ENCODE results near the gene NCKAP5L. TPM values are rescaled to one million over a fixed set of nuclear protein-coding genes. Genes with fewer than 3 reads are reported as not detected.

NCKAP5L gene
- total RNA-seq, 1 donor from 2014 or later, result 44.4 TPM

DNA sequence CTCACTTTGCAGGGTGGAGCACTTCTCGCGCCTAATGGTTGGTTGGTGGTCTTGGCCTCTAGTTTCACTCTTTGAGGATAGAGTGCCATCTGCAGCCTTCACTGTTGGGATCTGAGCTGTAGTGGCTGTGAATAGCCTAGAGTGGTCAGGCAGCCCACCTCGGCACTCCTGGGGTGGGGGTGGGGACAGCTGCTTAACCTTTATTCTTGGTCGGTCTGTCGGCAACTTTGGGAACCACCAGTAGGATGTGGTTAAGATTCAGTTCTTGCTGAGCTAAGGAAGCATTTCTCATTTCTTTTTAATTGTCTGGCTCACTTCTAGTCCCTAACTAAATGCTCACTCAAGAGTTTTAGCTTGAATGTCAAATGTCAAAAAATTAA lies 65.8 kb downstream of the NCKAP5L start:
- no peaks in the 10 kb centered on the region for H3K27me3 Mint-ChIP-seq (ENCODE audit: low read depth)
- peak overlapping the region; percentile 21 for H3K27ac Mint-ChIP-seq
- no peak overlapping the region for H3K4me3 Mint-ChIP-seq
- no peaks in the 10 kb centered on the region for H3K9me3 Mint-ChIP-seq
- no peaks in the 10 kb centered on the region for H3K4me1 Mint-ChIP-seq
- DNase-seq (ENCODE audit: low spot score in 2 of 2, unreplicated experiment in 2 of 2), result no peak
- TF ChIP-seq, protein P1, sequence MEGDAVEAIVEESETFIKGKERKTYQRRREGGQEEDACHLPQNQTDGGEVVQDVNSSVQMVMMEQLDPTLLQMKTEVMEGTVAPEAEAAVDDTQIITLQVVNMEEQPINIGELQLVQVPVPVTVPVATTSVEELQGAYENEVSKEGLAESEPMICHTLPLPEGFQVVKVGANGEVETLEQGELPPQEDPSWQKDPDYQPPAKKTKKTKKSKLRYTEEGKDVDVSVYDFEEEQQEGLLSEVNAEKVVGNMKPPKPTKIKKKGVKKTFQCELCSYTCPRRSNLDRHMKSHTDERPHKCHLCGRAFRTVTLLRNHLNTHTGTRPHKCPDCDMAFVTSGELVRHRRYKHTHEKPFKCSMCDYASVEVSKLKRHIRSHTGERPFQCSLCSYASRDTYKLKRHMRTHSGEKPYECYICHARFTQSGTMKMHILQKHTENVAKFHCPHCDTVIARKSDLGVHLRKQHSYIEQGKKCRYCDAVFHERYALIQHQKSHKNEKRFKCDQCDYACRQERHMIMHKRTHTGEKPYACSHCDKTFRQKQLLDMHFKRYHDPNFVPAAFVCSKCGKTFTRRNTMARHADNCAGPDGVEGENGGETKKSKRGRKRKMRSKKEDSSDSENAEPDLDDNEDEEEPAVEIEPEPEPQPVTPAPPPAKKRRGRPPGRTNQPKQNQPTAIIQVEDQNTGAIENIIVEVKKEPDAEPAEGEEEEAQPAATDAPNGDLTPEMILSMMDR (IDR thresholded peaks at IDR 0.05; ENCODE audit: unreplicated experiment), result no peak
- H3K36me3 Mint-ChIP-seq, result peaks cover 48% of the 10 kb centered on the region

DNA sequence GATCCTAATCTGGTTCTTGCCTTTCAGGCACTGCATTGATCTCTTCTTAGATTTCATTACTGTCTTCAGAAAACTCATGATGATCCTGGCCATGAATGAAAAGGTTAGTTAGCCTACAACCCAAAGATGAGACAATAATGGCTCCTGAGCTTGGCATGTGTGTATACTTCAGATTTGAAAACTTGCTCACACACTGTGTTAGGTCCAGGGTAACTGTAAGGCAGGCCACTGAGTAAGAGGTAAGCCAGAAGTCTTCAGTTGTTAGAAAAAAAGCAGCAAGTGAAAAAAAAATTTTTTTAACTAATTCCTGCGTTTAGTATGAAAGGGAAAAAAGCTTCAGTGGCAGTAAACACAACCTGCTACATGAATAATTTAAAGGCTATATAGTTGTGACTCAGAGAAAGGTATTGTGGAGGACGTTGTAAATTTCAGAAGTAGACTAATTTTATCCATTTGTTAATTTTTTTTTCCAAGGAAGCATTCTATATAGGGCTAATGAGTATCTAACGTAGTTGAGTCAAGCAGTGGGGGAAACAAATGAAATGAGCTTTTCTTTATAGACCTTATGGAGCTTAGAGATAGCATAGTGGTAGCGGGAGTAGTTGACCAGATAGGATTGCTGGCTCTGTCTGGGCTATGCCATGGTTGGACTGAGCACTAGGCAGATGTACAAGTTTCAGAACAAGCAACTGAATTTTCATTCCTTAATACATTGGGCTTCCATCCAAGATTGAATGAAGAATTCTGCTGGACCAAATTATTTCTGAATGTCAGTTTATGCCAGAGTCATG lies 66.3 kb downstream of the NCKAP5L start:
- H3K4me1 Mint-ChIP-seq, result no peaks in the 10 kb centered on the region
- no peak overlapping the region for H3K27ac Mint-ChIP-seq
- TF ChIP-seq, protein P1 (IDR thresholded peaks at IDR 0.05; ENCODE audit: unreplicated experiment), result no peak
- no peak overlapping the region for H3K4me3 Mint-ChIP-seq
- H3K36me3 Mint-ChIP-seq, result peaks cover 53% of the 10 kb centered on the region
- no peaks in the 10 kb centered on the region for H3K9me3 Mint-ChIP-seq
- no peak for DNase-seq (ENCODE audit: low spot score in 2 of 2, unreplicated experiment in 2 of 2)
- H3K27me3 Mint-ChIP-seq (ENCODE audit: low read depth), result no peaks in the 10 kb centered on the region

DNA sequence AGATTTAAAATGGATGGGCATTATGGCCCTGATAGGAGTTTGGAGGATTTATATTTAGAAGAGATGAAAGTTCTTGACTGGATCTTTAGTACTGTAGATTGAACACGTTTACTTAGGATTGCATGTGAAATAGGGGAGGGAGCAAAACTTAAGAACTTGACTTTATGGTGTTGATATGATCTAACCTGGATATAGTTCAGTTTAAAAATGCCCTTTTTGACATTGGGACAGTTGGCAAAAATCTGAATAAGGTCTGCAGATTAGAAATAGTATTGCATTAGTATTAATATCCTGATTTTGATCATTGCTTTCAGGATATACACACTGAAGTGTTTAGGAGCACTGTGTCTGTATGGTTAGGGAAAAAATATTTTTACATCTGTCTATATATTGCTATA lies 77.2 kb downstream of the NCKAP5L start:
- Mint-ChIP-seq H3K27ac (peak overlapping the region; percentile 2), H3K4me1 (peaks cover 9% of the 10 kb centered on the region), H3K9me3 (no peaks in the 10 kb centered on the region), H3K4me3 (no peak overlapping the region), H3K27me3 (ENCODE audit: low read depth) (no peaks in the 10 kb centered on the region), H3K36me3 (peaks cover 9% of the 10 kb centered on the region)
- TF ChIP-seq, protein P1 (IDR thresholded peaks at IDR 0.05; ENCODE audit: unreplicated experiment), result no peak
- no peak for DNase-seq (ENCODE audit: low spot score in 2 of 2, unreplicated experiment in 2 of 2)

DNA sequence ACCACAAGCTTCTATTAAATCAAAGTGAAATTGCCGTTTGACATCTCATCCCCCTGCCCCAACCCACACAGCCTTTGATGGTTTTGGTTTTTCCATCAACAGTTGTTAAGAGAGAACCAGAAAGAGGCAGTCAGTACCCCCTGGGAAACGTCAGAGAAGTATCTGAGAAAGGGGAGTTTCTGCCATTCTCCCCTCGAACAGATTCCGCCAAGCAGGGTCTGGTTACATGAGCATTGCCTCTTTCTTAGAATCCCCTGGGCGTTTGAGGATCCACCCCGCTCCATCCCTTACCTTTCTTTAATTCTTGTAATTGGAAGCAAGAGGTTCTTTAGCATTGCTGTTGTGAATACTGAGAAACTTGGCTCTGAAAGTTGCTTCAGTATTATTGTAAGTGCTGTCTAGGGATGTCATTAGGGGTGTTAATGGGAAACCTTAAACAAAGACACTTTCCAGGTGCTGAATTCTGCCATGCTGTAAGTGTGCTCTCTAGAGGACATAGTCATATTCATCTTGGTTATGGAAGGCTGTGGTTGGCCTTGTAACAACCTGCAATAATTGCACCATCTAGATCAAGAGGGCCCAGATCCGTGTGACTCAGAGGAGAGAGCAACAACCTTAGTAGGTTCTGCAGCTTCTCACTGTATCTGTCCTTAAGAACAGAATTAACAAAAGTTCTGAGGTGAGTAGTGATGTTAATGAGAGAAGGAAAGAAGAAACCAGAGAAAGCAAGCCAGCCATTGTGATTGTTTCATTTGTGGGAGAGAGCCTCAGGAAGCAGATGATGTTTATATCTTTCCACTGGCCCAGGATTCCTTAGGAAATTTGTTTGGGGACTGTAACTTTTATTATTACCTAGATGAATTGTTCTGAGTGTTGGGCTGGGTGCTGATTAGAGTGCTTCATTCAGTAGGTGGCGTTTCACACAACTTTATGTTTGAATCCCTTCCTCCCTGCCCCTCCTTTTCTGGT lies 77.9 kb downstream of the NCKAP5L start:
- H3K9me3 Mint-ChIP-seq, result no peaks in the 10 kb centered on the region
- H3K36me3 Mint-ChIP-seq, result peaks cover 6% of the 10 kb centered on the region
- no peak overlapping the region for H3K27ac Mint-ChIP-seq
- H3K27me3 Mint-ChIP-seq (ENCODE audit: low read depth), result no peaks in the 10 kb centered on the region
- peaks cover 9% of the 10 kb centered on the region for H3K4me1 Mint-ChIP-seq
- TF ChIP-seq, protein P1 (IDR thresholded peaks at IDR 0.05; ENCODE audit: unreplicated experiment), result no peak
- no peak overlapping the region for H3K4me3 Mint-ChIP-seq
- no peak for DNase-seq (ENCODE audit: low spot score in 2 of 2, unreplicated experiment in 2 of 2)

DNA sequence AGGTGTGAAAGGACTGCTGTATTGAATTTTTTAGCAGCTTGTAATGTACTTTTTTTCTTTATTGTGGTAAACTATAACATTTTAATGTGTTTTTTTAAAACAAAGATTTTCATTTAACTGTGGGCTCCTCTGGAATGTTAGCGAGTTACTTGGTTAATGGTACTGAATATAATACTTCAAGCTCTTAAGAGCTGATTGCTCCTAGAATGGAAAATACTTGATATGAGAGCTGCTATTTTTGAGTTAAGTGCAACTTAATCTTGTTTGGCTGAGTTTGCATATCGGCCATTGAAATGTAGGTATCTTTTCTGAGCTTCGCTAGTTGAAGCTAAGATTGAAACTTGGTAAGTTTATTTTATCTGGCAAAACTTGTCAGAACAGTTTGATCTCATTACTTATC lies 79.4 kb downstream of the NCKAP5L start:
- Mint-ChIP-seq H3K9me3 (no peaks in the 10 kb centered on the region), H3K27ac (no peak overlapping the region), H3K27me3 (ENCODE audit: low read depth) (no peaks in the 10 kb centered on the region)

More for the DNA sequence above, 79.4 kb downstream of the NCKAP5L start:
- TF ChIP-seq, protein P1 (IDR thresholded peaks at IDR 0.05; ENCODE audit: unreplicated experiment), result no peak
- Mint-ChIP-seq H3K4me1 (peaks cover 18% of the 10 kb centered on the region), H3K36me3 (peaks cover 6% of the 10 kb centered on the region), H3K4me3 (no peak overlapping the region)
- no peak for DNase-seq (ENCODE audit: low spot score in 2 of 2, unreplicated experiment in 2 of 2)

All from mesothelial cell of epicardium (in vitro differentiated cells).